H1 (cell line): ENCODE measurements around the gene CD300LG.

Experiments used
- ASH2L ChIP-seq: fragments of 200-600, 300-600 bp; sonication (generic); IDR thresholded peaks from one replicate; pipeline ENCODE4 v1.7.1; 2017; ENCODE audit warnings: low read length
- CTCF ChIP-seq, 3 experiments: IDR thresholded peaks; 1 replicate in 2 of 3; 2 replicates in 1 of 3; pipeline versions ENCODE4 v1.5.1 to v1.6.1; 2011; ENCODE audit warnings: low read length in 3 of 3, mild to moderate bottlenecking in 3 of 3, inconsistent platforms in 2 of 3, low read depth in 1 of 3, moderate library complexity in 1 of 3; ENCODE audit not compliant: insufficient read depth in 1 of 3; ENCODE audit errors: control extremely low read depth in 1 of 3
- POLR2AphosphoS5 ChIP-seq: IDR thresholded peaks from 2 replicates; pipeline ENCODE4 v1.6.1; 2011; ENCODE audit warnings: low read depth, low read length
- SP2 ChIP-seq: IDR thresholded peaks from 2 replicates; pipeline ENCODE4 v1.6.1; 2012; ENCODE audit warnings: mild to moderate bottlenecking, low read length, inconsistent platforms

- TF ChIP-seq CTCF (IDR thresholded peaks at IDR 0.05; ENCODE audit: control extremely low read depth in 1 of 3, insufficient read depth in 1 of 3, low read depth in 1 of 3, low read length in 3 of 3) (no peak), SP2 (no peak), POLR2AphosphoS5 (no peak), ASH2L (no peak)
These were observed 45.6 kb downstream of the CD300LG start for GRCh38 chr17:43892647-43892952.
